IPS-18c (cell line): ENCODE results near the gene MYO5B.

ENCODE experiments used
- H3K4me3 ChIP-seq: 2 replicates; pipeline ENCODE4 v1.7.0; 2013; ENCODE audit warnings: low read depth, mild to moderate bottlenecking, low read length, moderate library complexity; ENCODE audit not compliant: insufficient read depth
- H3K9me3 ChIP-seq: one replicate; pipeline ENCODE4 v1.6.1; 2013; ENCODE audit warnings: mild to moderate bottlenecking, low read length, moderate library complexity; ENCODE audit not compliant: control insufficient read depth, insufficient read depth

MYO5B gene

GRCh38 chr18:50163505-50163904 lies 31.4 kb downstream of the MYO5B start:
- no peak overlapping the region for H3K4me3 ChIP-seq
- H3K9me3 ChIP-seq = no peaks in the 10 kb centered on the region

DNA sequence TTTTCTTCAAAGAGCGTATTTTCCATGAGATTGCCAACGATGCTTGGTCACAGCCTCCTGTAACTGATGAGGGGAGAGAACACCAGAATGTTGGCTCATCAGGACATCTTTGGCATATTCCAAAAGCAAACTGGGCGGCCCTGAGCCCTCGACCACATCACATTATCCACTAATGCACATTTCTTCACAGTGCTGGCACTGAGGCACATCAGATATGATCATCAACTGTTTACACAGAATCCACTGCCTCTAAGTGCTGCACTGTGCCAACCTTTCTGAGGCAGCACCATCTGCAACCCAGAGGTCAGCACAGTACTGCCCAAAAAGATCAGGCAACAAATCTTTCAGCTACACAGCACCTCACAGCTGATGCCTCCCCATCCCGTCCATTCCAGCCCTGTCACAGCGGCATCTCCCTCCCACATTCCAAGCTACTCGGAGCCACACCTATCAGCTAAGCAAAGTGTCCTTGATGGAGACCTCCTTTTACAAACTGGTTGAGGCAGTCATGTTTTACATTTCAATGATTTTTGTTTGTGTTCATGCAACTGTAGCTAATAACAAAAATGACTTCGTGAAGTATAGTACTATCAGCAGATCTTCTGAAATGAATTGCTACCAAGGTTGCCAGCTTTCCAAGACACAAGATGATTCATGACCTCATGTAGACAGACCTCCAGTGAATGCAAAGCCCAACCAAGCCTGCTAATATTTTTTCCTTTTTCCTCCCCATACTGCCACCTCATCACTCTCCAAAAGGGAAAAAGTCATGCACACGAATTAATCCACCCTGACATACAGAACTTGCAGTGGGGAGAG lies 32.3 kb downstream of the MYO5B start:
- H3K9me3 ChIP-seq = no peaks in the 10 kb centered on the region
- H3K4me3 ChIP-seq = no peak overlapping the region

DNA sequence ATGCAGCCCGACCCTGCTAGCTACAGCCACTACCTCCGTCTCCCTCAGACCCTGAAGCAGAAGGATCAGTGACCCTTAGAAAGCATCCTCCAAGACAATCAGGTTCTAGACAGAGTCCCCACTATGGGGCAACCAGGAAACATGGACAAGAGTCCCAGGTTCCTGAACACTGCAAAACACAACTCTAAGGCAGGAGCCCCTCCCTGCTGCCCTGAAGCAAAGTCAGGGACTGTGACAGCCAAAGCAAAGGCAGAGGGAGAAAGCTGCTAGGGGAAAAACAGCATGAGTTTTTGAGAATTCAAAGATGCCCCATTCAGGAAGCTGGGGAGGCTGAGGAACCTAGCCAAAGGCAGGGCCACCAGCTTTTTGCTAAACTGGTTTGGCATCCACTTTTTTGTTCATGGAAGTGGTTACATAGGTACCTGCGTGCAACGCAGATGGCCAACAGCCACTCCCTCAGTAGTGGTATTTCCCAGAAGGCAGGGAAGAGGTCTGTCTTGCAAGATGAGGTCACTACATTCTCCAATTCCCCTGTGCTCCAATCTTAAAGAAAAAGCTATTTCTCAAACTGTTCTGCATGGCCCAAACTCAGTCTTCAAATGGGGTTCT lies 33.2 kb downstream of the MYO5B start:
- H3K4me3 ChIP-seq = no peak overlapping the region
- H3K9me3 ChIP-seq = no peaks in the 10 kb centered on the region

DNA sequence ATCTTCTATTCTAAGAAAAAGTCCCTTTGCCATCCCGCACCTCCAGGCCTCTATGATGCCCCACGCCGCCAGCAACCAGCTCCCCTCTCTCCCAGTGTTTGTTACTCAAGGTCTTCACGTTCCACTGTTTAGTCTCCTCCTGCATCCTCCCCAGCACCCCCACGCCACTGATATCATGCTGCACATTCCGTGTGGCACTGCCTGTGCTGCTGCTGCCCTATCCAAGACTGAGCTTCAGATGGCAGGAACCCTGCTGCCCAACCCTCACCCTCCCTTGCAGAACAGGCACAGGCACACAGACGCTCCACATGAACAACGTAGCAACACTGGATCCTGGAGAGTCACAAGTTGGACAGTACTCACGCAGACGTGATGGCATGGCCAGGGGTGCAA lies 35.3 kb downstream of the MYO5B start:
- no peak overlapping the region for H3K4me3 ChIP-seq

GRCh38 chr18:50158866-50159653 lies 35.9 kb downstream of the MYO5B start:
- no peak overlapping the region for H3K4me3 ChIP-seq
- H3K9me3 ChIP-seq = no peaks in the 10 kb centered on the region

More for the DNA sequence above, 35.3 kb downstream of the MYO5B start:
- no peaks in the 10 kb centered on the region for H3K9me3 ChIP-seq

GRCh38 chr18:50155406-50155805 lies 39.5 kb downstream of the MYO5B start:
- Histone ChIP-seq H3K9me3 (no peaks in the 10 kb centered on the region), H3K4me3 (no peak overlapping the region)

DNA sequence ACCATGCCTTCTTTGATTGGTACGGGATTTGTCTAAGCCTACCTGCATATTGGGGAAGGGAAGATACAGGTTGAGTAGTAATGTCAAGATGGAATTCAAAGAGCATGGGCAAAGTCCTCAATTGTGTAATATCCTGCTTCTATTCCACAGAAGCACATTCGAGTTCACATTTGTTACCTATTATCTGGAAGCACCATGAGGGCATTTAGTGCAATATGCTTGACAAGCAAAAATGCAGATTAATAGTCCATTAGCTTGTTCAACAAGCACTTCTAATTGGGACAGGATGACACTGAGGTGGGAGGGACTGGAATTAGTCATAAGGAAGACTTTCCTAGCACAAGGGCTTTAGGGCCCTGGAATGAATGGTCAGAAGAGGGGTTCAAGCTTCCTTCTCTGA lies 40.5 kb downstream of the MYO5B start:
- Histone ChIP-seq H3K9me3 (no peaks in the 10 kb centered on the region), H3K4me3 (no peak overlapping the region)

GRCh38 chr18:50152900-50153299 lies 42.0 kb downstream of the MYO5B start:
- H3K9me3 ChIP-seq = no peaks in the 10 kb centered on the region

GRCh38 chr18:50151926-50152325 lies 43.0 kb downstream of the MYO5B start:
- Histone ChIP-seq H3K4me3 (no peak overlapping the region), H3K9me3 (no peaks in the 10 kb centered on the region)

More at GRCh38 chr18:50152900-50153299, 42.0 kb downstream of the MYO5B start:
- no peak overlapping the region for H3K4me3 ChIP-seq

GRCh38 chr18:50144540-50144939 lies 50.4 kb downstream of the MYO5B start:
- H3K9me3 ChIP-seq = no peaks in the 10 kb centered on the region

DNA sequence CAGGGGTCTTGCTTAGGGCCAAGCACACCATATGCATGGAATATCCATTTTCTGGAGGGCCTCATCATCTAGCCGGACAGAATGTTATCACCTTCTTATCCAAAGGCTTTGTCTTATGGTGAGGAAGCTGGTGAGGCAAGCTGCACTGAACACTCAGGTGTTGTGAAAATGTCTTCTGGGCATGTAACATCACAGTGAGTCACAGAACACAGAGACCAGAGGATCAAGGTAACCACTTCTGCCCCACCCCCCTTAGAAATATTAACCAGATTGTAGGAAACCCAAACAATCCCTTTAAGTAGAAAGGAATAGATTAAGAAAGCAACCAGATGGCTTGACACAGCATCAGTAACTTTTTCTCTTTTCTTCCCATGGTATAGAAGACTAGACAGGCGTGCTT lies 51.1 kb downstream of the MYO5B start:
- Histone ChIP-seq H3K4me3 (no peak overlapping the region), H3K9me3 (no peaks in the 10 kb centered on the region)

More at GRCh38 chr18:50144540-50144939, 50.4 kb downstream of the MYO5B start:
- H3K4me3 ChIP-seq = no peak overlapping the region

DNA sequence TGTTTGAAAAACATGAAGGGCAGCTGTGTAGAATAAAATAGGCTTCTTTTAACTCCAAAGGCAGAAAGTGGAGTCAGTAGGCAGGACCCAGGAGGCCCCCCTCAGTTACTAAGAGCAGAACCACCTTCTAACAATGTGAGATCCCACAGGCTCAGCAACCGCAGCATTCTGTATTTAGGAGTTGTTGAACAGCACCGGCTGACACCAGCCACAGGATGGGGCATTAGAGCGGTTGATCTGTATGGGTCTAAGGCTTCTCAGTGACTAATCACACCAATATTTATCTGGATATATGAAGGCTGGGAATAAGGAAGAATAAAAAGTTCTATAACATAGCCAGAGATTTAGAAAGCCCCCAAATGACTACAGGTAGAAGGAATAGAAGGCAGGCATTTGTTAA lies 51.7 kb downstream of the MYO5B start:
- Histone ChIP-seq H3K4me3 (no peak overlapping the region), H3K9me3 (no peaks in the 10 kb centered on the region)

DNA sequence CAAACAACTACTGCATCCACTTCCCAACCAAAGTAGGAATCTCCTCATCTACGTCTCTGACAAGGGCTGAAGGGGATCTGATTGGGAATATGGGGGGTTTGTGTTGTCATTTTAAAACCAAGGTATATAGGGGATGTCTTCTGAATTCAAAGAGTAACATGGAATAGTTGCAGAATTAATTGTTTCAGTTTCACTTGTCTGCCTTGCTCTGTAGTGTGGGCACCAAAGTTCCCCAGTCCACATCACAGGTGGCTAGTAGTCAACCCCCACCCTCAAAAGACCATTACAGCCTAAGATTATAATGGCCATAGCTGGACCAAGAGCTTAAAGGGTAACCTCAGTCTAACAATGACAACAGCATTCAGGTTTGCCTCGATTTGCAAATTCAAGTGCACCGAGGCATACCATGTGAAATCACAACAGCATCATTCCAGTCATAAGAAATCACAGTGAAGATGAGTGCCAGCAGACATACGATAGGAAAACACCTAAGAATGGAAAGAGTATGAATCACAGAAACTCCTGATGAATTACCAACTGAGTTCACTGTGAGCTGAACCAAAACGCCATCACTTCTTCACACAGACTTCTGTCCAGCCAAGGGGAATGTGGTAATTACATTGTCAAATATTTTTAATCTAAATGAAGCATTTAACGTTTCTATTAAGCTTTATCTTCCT lies 52.4 kb downstream of the MYO5B start:
- Histone ChIP-seq H3K9me3 (no peaks in the 10 kb centered on the region), H3K4me3 (no peak overlapping the region)

- H3K9me3 ChIP-seq = no peaks in the 10 kb centered on the region
- H3K4me3 ChIP-seq = no peak overlapping the region
Measured at GRCh38 chr18:50138181-50139064, 56.5 kb downstream of the MYO5B start.

DNA sequence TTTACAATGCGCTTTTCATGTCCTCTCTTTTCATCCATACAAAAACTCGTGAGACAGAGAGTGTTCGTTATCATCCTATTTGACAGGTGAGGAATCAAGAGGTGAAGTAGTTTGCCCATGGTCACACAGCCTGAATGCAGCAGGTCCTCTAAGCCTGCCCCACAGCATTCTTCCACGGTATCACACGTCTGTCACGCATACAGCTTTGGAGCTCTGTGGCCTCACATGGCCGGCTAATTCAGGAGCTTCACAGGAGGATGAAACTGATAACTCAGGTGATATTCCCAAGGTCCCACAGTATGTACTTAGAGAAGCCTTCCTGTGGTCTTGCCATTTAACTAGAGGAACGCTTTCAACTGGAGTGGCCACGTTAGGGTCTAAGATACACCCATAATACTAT lies 59.0 kb downstream of the MYO5B start:
- H3K4me3 ChIP-seq = no peak overlapping the region
- no peaks in the 10 kb centered on the region for H3K9me3 ChIP-seq

DNA sequence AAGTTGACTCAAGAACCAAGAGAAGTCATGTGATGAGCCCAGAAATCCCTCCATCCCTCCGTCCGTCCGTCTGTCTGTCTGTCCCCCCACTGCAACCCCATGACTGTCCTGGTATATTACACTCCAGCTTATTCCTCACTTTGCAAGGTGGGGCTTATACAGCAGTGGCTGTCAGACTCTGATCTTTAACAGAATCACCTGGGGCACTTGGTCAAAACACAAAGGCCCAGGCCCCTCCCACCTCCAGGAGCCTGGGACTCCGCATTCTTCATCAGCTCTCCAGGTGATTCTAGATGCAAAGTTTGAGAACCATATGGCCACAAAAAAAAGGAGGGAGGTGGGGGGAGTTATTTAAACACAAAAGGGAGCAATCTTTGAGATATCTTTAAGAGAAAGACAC lies 61.4 kb downstream of the MYO5B start:
- no peak overlapping the region for H3K4me3 ChIP-seq
- no peaks in the 10 kb centered on the region for H3K9me3 ChIP-seq

GRCh38 chr18:50131591-50131990 lies 63.4 kb downstream of the MYO5B start:
- Histone ChIP-seq H3K4me3 (no peak overlapping the region), H3K9me3 (no peaks in the 10 kb centered on the region)
